AG04450 (cell line): ENCODE data around the gene SLC20A1. TPM values are rescaled to one million over a fixed set of nuclear protein-coding genes. Genes with fewer than 3 reads are reported as not detected.

ENCODE experiments used
- CTCF ChIA-PET: fragments of 300-600, 350-600 bp; formaldehyde crosslinking; extraction: SDS; loops from one replicate; lab custom pipeline; 2022; ENCODE audit warnings: antibody characterized with exemption, inconsistent platforms; lab: Charles Lee
- POLR2A ChIA-PET: fragments of 350-600 bp; formaldehyde crosslinking; extraction: SDS; loops from one replicate; lab custom pipeline; 2021; ENCODE audit warnings: antibody characterized with exemption, inconsistent platforms; lab: Yijun Ruan, JAX
- DNase-seq: peaks from one replicate; pipeline ENCODE4 v3.0.0-alpha.2; 2011; ENCODE audit warnings: low read depth, low spot score
- H3K27ac ChIP-seq: one replicate; pipeline ENCODE4 v1.5.1; 2012; ENCODE audit warnings: low read depth, low read length, control low read depth
- H3K27me3 ChIP-seq: one replicate; pipeline ENCODE4 v1.6.0; 2012; ENCODE audit warnings: low read length; ENCODE audit not compliant: control insufficient read depth, insufficient read depth
- H3K4me3 ChIP-seq: 2 replicates; pipeline ENCODE4 v1.5.1; 2011; ENCODE audit warnings: mild to moderate bottlenecking, low read depth, low read length, control low read depth
- H3K9me3 ChIP-seq: 2 replicates; pipeline ENCODE4 v1.5.1; 2012; ENCODE audit warnings: low read length; ENCODE audit not compliant: control insufficient read depth, insufficient read depth
- polyA plus RNA-seq: library from polyadenylated mRNA; depleted of rRNA; stranded (reverse); fragments of >200 nt; gene quantifications from 2 replicates; pipeline ENCODE4 v1.2.3, GENCODE V29; 2011
- TF ChIP-seq, protein P1 (sequence below): IDR thresholded peaks from 2 replicates; pipeline ENCODE4 v1.5.1; 2011; ENCODE audit warnings: low read depth, low read length, control low read depth, inconsistent platforms

Gene SLC20A1
- polyA plus RNA-seq, 1 experiment: 74.8 TPM

GRCh38 chr2:112646791-112647689, 1.3 kb downstream of the SLC20A1 start:
- CTCF ChIA-PET: interaction anchor here (1.0 to 4.6 kb wide), 5 partner anchors 21 to 82 kb away, joined by 4 to 23 read pairs (median 5); no protein-coding TSS in a partner anchor
- DNase-seq: no peak
- no peaks in the 10 kb centered on the region; the same call in 1 of the 2 replicates for H3K9me3 ChIP-seq
- H3K27me3 ChIP-seq: no peaks in the 10 kb centered on the region
- no peak overlapping the region for H3K27ac ChIP-seq
- peak overlapping the region; percentile 86 for H3K4me3 ChIP-seq
- POLR2A ChIA-PET: interaction anchor here (0.9 to 1.5 kb wide), 3 partner anchors 15 to 78 kb away, joined by 4 to 6 read pairs (median 4); no protein-coding TSS in a partner anchor
- TF ChIP-seq, protein P1, sequence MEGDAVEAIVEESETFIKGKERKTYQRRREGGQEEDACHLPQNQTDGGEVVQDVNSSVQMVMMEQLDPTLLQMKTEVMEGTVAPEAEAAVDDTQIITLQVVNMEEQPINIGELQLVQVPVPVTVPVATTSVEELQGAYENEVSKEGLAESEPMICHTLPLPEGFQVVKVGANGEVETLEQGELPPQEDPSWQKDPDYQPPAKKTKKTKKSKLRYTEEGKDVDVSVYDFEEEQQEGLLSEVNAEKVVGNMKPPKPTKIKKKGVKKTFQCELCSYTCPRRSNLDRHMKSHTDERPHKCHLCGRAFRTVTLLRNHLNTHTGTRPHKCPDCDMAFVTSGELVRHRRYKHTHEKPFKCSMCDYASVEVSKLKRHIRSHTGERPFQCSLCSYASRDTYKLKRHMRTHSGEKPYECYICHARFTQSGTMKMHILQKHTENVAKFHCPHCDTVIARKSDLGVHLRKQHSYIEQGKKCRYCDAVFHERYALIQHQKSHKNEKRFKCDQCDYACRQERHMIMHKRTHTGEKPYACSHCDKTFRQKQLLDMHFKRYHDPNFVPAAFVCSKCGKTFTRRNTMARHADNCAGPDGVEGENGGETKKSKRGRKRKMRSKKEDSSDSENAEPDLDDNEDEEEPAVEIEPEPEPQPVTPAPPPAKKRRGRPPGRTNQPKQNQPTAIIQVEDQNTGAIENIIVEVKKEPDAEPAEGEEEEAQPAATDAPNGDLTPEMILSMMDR: no peak

GRCh38 chr2:112648081-112648480, 2.3 kb downstream of the SLC20A1 start:
- CTCF ChIA-PET: interaction anchor here (0.7 to 4.6 kb wide), 3 partner anchors 22 to 79 kb away, joined by 3 to 23 read pairs (median 5); no protein-coding TSS in a partner anchor
- Histone ChIP-seq H3K27ac (no peak overlapping the region), H3K4me3 (peak overlapping the region; percentile 86)

DNA sequence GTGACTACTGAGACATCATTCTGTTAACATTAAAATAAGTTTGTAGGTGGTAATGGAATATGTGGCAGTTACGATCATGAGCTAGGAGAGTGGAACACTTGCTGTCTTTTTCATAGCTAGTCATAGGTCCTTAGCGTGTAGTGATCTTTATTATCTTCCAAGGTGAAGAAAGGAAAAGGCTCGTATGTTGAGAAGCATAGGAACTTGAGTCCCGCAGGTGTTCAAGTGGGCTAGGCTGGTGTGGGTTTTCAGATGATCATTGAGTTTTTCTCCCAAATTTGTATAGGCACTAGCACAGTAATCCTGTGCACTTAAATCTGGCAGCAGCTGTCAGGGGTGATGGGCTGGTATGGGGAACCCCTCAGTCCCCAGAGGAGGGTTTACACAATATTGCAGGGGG, 10.9 kb downstream of the SLC20A1 start:
- no peak overlapping the region for H3K27ac ChIP-seq
- no peak for DNase-seq
- ChIA-PET CTCF (interaction anchor here (0.7 to 1.9 kb wide), 3 partner anchors 29 to 266 kb away, joined by 4 to 5 read pairs (median 4); no protein-coding TSS in a partner anchor), POLR2A (interaction anchor here (0.6 to 0.7 kb wide), 3 partner anchors 25 to 69 kb away, joined by 4 to 8 read pairs (median 6); no protein-coding TSS in a partner anchor)
- H3K27me3 ChIP-seq: no peaks in the 10 kb centered on the region
- TF ChIP-seq, protein P1: no peak
- no peak overlapping the region for H3K4me3 ChIP-seq
- H3K9me3 ChIP-seq: no peaks in the 10 kb centered on the region

More at GRCh38 chr2:112648081-112648480, 2.3 kb downstream of the SLC20A1 start:
- H3K9me3 ChIP-seq: no peaks in the 10 kb centered on the region; the same call in 1 of the 2 replicates
- DNase-seq: no peak
- POLR2A ChIA-PET: no interaction called here
- TF ChIP-seq, protein P1: no peak
- no peaks in the 10 kb centered on the region for H3K27me3 ChIP-seq

- Histone ChIP-seq H3K27me3 (no peaks in the 10 kb centered on the region), H3K4me3 (no peak overlapping the region), H3K27ac (no peak overlapping the region), H3K9me3 (no peaks in the 10 kb centered on the region)
- POLR2A ChIA-PET: no interaction called here
- CTCF ChIA-PET: no interaction called here
- TF ChIP-seq, protein P1: no peak
- no peak for DNase-seq
Observed at GRCh38 chr2:112658301-112658700, 12.6 kb downstream of the SLC20A1 start.
